ENCODE measurements around the gene LYL1.

- no peak for TF ChIP-seq CTCF (IDR thresholded peaks at IDR 0.05; ENCODE audit: poor library complexity, severe bottlenecking)
- TF ChIP-seq EP300 (conservative IDR thresholded peaks at IDR 0.05; ENCODE audit: poor library complexity, severe bottlenecking) = no peak
- TF ChIP-seq EZH2 (IDR thresholded peaks at IDR 0.05; ENCODE audit: borderline replicate concordance, insufficient read depth, low read length, poor library complexity, severe bottlenecking) = no peak
- TF ChIP-seq SMC3 (conservative IDR thresholded peaks at IDR 0.05; ENCODE audit: poor library complexity) = no peak
- no peak for TF ChIP-seq POLR2AphosphoS5 (IDR thresholded peaks at IDR 0.05)
- no peak for TF ChIP-seq REST (IDR thresholded peaks at IDR 0.05; ENCODE audit: borderline replicate concordance)
- TF ChIP-seq RAD21 (conservative IDR thresholded peaks at IDR 0.05) = no peak
- no peak for TF ChIP-seq TAF1 (IDR thresholded peaks at IDR 0.05; ENCODE audit: low read depth)
- no peak for TF ChIP-seq MXI1 (conservative IDR thresholded peaks at IDR 0.05; ENCODE audit: poor library complexity, severe bottlenecking)
Measured at GRCh38 chr19:13069415-13070359, 33.0 kb downstream of the LYL1 start.
